C4-2B (cell line): Measurements from ENCODE around the gene FGFBP3.

Experiments used
- CTCF ChIP-seq: fragments of 450-650 bp; conservative IDR thresholded peaks from 2 replicates; pipeline ENCODE4 v1.5.1; 2017; ENCODE audit warnings: mild to moderate bottlenecking
- ZFX ChIP-seq: fragments of 450-650 bp; IDR thresholded peaks from 2 replicates; pipeline ENCODE4 v1.6.1; 2017

- no peak for TF ChIP-seq CTCF
- TF ChIP-seq ZFX: no peak
Measured at GRCh38 chr10:91925022-91925320, 15.7 kb upstream of the FGFBP3 start.
